GM19193 (cell line): ENCODE data around the gene GNAL.

Experiments
- POLR2A ChIP-seq: IDR thresholded peaks from 4 replicates; pipeline ENCODE4 v1.6.1; 2011; ENCODE audit not compliant: insufficient read depth, insufficient read length; ENCODE audit errors: extremely low read depth

GNAL gene

DNA sequence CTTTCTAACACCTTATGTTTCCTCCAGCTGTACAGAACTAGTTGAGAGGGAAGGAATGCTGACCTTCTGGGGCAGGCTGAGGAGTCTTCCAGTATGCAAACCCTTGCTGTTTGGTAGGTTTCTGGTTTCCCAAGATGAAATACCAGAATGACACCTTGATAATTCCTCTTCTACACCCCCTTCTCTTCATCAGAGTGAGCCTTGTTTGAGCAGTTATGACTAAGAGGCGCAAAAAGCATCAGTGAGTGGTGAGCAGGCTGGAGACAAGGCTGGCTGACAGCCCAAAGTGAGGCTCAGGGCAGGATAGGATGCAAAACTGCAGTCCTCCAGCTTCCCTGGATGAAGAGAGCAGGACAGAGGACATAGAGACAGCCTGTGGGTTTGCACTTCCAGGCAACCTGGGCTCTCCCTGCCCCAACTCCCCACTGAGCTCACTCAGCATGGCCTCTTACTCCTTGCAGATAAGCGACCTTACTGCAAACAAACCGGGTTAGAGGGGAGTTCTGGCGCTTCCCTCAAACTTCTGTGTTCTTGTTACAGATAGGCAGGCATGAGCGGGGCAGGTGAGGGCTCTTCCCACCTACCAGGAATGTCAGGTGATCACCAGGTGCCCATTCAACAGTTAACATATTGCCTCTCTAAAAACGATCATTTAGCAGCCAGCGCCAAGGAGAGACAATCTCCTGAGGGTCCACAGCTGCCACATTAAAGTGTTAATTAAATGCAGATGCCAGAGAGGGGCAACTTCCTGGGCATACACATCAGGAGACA lies 213.6 kb downstream of the GNAL start:
- no peak for TF ChIP-seq POLR2A

DNA sequence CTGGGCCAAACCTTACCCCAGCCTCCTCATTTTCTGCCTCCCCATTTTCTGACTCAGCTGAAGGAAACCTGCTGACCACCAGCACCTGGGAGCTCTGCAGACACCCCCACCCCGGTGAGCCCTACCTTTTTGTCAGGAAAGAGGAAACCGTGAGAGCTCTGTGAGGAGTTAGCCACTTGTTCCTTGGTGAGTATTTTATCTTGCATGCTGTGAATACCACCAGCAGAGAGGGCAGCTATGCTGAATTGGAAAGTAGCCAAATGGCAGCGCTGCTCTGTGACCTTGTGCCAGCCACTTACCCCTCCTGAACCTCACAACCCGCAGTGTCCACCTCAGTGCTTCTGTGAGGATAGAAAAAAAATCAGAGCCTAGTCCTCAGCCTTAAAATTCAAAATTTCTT lies 216.5 kb downstream of the GNAL start:
- no peak for TF ChIP-seq POLR2A

DNA sequence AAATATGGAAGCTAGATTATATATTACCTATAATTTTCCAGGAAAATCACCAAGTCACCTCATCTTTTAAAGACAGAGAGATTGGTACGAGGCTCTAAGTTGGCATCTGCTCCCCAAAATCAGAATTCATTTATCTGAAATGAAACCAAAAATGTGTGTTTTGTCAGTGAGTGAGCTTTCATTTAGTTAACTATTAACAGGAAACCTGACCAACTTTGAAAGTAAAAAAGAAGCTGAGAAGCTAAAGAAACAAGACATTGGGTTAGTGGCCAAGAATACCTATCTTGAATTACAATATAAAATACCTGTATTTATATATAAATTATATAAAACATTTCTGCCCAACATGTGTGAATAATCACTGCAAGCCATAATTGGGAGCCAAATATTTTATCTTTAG lies 217.1 kb downstream of the GNAL start:
- TF ChIP-seq POLR2A: no peak

DNA sequence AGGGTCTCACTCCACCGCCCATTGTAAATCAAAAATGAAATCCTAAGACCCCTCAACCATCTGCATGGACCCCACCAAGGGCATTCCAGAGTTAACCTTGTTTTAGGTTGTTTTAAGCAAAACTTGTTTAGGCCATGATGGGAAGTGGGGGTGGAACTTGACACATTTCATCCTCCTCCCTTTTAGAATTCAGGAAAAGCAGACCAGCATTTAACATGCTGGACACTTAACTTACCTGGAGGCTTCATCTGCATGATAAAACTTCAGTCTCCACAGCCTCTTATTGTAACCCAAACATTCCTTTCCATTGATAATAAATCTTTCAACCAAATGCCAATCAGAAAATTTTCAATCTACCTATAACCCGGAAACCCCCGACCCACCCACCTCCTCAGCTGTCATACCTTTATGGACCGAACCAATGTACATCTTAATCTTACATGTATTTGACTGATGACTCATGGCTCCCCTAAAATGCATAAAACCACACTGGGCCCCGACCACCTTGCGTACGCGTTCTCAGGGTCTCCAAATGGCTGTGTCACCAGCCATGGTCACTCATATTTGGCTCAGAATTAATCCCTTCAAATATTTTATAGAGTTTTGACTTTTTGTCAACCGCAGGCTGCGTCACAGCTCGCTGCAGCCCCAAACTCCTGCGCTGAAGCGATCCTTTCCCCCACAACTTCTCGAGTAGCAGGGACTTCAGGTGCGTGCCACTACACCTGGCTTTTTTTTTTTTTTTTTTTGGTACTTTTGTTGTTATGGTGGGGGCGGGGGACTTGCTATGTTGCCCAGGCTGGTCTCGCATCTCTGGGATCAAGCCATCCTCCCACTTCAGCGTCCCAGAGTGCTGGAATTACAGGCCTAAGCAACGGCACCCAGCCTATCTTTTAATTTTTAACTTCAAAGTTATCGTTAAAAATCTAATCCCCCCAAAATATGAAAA lies 218.1 kb downstream of the GNAL start:
- TF ChIP-seq POLR2A: no peak

DNA sequence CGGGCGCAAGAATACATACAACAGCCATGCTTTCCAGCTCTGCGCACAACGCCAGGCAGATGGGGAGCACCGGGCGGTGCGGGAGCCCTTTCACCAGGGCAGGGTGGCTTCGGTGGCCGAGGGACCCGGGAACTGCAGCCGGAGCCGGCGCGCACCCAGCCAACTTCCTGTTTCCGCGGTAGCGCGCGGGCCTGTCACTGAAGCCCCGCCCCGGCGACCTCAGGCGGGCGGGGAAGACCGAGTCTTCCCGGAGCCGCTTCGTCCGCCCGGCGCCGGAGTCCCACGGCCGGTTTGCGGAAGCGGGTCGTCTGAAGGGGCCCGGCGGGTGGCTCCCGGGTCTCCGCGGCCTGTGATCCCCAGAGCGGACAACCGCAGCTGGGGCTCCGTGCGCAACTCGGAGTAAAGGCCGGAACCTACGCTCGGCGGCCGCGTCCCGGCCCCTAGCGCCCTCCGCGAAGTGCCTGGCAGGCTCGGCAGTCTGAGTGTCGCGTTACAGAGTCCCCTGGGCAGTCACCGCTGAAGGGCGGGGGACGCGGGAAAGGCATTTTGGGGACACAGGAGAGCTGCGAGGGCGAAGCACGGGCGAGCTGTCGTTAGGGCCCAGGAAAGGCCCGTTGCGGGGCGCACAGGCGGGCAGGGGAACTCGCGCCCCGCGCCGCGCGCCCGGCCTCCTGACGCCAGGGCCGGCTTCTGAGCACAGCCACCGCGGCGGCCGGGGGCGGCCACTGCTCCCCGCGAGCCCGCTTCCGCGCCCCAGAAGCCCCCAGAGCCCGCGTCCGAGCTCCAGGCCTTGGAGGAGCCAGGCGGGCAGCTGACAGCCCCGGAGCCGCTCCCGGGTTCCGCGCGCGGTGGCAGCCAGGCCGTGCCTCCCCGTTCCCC lies 219.4 kb downstream of the GNAL start, which contains the start of gene MPPE1:
Gene MPPE1 (minus strand): TSS at position 136 of the 879 bp plus-strand sequence. CDS start 11,053 bp downstream, outside the sequence.
- peak; percentile 85 for TF ChIP-seq POLR2A

DNA sequence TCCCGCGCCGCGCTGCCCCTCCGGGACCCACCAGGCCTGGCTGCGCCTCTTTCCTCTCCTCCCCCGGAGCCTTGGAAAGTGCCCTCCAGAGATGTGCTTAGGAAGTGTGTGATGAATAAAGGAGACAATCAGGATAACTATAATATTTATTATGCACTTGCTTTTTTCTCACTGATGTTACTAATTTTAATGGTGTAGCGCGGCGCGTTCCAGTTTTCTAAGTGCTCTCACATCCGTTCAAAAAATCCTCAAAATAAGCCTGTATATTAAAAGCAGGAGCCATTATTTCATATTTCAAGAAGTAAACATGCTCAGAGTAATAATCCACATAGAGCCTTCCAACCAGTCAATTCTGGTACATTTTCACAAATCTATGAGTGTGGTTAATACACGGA lies 220.0 kb downstream of the GNAL start:
- TF ChIP-seq POLR2A: no peak

DNA sequence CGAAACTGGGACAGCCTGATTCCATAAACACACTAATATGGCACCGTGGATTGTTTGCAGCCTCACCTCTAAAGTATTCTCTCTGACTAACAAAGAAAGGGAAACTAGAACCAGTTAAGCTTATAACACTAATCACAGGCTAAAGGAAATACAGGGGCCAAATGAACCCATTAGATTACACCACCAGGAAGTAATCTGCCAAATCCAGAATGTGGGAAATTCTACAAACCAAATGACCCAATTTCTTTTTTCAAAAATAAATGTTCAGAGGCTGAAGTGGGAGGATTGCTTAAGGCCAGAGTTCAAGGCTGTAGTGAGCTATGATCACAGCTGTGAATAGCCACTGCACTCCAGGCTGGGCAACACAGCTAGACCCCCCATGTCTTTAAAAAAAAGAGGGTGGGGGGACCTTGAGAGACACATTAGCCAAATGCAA lies 220.5 kb downstream of the GNAL start:
- TF ChIP-seq POLR2A: no peak

DNA sequence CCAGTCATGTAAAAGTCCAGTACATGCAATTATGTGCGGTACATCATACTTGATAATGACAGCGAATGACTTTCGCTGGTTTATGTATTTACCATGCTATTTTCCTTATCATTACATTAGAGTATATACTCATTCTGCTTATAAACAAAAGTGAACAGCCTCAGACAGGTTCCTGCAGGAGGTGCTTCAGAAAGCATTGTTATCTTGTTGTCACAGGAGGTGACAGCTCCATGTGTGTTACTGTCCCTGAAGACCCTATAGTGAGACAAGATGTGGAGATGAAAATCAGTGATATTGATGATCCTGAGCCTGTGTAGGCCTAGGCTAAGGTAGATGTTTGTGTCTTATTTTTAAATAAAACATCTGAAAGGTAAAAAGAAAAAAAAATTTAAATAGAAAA lies 234.4 kb downstream of the GNAL start:
- TF ChIP-seq POLR2A: no peak

DNA sequence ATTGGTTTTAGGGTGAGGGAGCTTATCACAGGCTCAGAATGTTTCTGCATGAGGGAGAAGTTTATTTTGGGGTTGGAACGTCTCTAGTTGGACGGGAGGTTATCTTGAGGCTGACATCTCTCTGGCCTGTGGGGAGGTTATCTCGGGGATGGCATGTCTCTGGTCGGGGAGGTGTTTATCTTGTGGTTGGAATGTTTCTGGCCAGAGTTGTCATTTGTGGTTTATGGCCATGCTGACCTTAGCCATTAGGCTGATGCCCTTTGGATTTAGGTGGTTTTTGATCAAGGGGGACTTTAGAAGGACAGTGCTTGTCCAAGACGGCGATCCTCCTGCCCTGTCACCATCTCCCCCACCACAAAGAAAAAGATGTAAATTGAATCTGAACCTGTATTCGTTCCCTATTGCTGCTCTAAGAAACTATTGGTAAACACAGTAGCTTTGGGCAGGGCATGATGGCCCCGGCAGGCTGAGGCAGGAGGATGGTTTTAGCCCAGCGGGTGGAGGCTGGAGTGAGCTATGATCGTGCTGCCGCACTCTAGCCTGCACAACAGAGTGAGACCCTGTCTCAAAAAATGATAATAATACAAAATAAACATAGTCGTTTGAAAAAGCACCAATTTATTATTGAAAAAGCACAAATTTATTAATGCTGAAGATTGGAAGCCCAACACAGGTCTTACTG lies 236.9 kb downstream of the GNAL start:
- TF ChIP-seq POLR2A: no peak

DNA sequence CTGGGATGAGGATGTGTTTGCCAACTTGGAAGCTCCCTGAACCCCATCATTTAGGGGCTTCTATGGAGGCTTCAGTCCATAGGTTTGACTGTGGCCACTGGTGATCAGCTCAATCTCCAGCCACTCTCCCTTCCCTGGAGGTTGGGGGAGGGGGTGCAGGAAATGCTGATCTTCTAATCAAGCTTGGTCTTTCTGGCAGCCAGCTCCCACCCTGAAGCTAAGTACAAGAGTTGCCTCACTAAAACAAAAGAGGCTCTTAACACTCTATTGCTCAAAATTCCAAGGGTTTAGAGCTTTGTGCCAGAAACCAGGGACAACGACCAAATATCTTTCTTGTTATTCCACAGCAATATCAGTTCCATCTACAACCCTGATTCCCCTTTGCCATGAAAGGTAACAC lies 238.4 kb downstream of the GNAL start:
- no peak for TF ChIP-seq POLR2A

DNA sequence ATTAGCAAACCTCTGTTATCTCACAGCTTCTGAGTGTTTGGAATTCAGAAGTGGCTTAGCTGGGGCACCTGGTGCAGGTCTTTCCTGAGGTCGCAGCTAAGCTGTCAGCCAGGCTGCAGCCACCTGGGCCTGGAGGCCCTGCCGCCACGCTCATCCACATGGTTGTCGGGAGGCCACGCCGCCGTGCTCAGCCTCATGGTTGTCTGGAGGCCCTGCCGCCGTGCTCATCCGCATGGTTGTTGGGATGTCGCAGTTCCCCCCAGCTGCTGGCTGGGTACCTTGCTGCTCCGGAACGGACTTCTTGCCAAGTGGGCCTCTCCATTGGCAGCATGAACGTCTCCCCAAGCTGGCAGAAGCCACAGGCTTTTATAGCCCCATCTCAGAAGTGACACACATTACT lies 243.3 kb downstream of the GNAL start:
- no peak for TF ChIP-seq POLR2A
